ENCODE measurements around the gene OASL.
A peak's percentile ranks its signal among the peaks of the same experiment; 100 is the strongest.
"Not testable (repeated sequence)": the region's sequence is repeated elsewhere in the genome, so short reads cannot be mapped to it uniquely, and the experiment has no call there.

The OASL gene, protein sequence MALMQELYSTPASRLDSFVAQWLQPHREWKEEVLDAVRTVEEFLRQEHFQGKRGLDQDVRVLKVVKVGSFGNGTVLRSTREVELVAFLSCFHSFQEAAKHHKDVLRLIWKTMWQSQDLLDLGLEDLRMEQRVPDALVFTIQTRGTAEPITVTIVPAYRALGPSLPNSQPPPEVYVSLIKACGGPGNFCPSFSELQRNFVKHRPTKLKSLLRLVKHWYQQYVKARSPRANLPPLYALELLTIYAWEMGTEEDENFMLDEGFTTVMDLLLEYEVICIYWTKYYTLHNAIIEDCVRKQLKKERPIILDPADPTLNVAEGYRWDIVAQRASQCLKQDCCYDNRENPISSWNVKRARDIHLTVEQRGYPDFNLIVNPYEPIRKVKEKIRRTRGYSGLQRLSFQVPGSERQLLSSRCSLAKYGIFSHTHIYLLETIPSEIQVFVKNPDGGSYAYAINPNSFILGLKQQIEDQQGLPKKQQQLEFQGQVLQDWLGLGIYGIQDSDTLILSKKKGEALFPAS

DNA sequence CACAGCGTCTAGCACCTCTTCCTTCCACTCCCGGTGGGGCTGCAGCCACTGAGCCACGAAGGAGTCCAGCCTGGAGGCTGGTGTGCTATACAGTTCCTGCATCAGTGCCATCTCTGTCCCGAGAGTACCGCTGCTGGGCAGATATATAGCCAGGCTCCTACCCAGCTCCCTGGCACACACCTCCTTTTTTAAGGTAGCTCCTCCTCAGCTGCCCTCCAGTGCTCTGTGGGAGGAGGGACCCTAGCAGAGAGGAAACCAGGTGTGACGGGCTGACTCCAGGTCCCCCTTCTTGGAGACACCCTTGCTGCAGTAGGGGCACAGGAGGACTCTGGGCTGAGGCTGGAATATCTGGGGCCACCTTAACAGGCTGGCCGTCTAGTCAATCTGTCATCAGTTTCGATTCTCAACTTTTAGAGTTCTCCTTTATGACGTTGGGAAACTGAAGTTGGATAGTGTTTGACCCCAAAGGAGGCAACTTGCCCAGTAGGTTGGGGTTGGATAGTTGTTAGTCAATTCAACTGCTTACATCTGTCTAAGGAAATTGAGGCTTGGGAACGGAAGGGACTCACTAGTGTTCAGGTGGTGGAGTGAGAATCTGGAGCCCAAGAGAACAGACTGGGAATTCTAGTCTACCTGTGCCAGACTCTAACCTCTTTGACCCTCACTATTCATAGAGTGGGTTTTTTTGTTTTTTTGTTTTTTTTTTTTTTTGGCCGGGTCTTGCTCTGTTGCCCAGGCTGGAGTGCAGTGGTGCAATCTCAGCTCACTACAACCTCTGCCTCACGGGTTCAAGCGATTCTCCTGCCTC is at the start of gene OASL:
Gene OASL (minus strand): TSS at position 386 of the 808 bp plus-strand sequence. CDS start 275 bp downstream, at position 111.
- peak in 1 of 2 donors; percentile 37 for DNase-seq (ENCODE audit: low read depth in 2 of 2)

DNA sequence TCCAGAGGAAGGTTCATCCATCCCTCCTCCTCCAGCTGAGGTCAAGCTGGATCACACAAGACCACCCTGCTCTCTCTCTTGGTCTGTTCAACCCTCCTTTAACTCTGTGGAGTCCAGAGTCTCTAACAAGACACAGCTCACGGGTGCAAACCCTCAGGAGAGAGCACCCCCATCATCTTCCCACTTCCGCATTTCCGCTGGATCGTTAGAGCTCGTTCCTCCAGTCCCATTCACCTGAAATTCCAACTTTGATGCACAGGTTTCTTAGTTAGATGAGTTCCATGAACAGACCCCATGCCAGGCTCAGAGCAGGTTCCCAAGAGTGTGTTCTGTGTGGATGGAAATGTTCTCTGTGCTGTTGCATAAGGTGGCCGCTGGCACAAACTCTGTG is 49.1 kb upstream of the OASL start:
- no peak for DNase-seq (ENCODE audit: low read depth in 2 of 2)

DNA sequence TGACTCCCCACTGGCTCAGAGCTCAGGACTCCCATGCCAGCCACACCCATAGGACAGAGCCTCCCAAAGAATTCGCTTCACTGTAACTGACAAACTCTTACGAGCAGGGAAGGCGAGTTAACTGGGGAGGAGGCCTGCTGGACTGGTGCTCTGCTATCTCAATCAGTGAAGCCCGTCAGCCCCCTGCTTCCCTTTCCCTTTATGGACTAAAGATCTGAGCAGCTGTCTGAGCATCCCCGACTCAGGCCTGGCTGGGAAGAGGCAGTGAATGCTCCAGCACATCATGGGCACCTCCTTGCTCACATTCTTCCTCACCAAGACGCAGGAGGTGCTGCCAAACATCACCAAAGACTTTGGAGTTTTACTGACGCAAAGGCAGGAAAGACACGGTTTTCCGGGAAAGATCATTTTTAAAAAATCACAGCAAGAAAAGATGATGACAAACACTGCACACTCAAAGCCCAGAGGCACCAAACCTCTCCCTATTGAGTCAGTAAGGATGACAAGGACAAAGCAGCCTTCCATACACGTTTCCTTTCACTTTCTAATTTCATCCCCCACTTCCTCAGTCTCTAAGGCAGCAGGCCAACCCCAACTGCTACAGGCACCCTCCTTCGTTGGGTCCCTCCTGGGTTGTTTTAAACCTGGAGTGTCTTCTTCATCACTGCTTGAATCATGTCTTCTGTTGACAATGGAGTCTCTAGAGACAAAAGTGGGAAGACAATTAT is 48.6 kb upstream of the OASL start:
- no peak for DNase-seq (ENCODE audit: low read depth in 2 of 2)

DNA sequence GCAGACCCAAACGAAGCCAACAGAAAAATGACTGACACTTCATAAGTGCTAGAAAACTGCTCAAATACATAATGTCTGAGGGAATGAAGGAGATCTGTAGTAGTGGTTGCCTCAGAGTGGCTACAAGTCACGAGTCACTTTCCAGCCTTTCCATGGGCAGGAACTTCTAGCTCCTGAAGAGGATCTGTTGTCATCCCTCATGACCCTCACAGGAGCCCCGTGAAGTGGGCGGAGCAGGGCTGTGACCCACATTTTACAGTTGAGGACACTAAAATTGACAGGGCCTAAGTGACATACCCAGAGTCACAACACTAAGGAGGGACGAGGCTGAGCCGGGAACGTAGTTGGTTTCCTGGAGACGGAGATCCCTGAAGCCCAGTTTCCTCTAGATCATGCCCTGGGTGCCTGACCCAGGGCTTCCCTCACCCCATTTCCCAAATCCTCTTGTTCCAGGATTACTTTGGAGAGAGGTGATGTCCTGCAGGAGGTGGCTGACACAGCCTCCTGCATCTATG is 47.8 kb upstream of the OASL start:
- DNase-seq (ENCODE audit: low read depth in 2 of 2): no peak

DNA sequence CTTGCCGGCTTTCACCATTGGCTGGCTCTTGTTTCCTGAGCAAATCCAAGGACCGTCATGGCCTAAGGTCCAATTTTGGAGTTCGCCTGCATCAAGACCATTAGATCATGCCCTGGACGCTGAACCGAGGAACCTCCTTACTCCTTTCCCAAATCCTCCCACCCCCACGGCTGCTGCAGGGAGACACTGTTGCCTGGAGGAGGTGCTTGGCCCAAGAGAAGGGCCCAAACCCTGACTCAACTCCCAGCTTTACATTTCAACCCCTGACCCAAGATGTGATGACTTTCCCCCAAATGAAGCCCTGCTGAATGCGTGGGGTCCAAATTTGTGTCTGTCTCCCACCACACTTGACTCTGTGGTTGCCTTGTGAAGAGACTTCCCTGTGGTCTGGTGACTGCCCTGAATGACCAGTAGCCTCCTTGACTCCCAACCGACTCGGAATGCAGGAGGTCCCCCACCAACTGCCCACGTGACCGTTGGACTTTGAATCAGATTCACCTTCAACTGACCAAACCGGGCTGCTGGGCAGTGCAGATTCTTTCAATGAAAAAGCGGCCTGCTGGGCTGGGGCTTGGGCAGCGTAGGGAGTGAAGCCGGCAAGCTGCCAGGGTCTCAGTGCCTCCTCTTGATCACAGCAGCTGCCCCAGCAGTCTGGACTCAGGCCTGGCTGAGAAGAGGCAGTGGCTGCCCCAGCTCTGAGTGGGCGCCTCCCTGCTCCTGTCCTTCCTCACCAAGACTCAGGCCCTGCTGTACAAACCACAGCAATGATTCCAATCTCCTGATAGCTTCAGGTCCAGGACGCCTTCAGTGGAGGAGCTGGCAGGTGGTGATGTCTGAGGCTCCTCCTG is 46.7 kb upstream of the OASL start:
- no peak for DNase-seq (ENCODE audit: low read depth in 2 of 2)

DNA sequence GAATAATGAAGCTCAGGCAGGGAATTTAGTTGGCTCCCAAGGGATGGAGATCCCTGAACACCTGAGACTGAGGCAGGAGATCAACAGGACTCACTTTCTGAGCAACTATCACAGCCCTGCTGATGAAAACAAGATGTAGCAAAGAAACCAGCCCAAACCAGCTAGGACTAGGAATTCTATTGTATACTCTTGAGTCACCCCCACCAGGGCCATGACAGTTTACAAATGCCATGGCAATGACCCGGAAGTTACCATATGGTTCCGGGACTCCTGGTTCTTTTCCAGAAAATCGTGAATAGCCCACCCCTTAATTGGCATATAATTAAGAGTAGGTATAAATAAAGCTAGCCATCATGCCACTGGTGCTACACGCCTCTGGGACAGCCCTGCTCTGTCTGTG is 46.0 kb upstream of the OASL start:
- DNase-seq (ENCODE audit: low read depth in 2 of 2): no peak

DNA sequence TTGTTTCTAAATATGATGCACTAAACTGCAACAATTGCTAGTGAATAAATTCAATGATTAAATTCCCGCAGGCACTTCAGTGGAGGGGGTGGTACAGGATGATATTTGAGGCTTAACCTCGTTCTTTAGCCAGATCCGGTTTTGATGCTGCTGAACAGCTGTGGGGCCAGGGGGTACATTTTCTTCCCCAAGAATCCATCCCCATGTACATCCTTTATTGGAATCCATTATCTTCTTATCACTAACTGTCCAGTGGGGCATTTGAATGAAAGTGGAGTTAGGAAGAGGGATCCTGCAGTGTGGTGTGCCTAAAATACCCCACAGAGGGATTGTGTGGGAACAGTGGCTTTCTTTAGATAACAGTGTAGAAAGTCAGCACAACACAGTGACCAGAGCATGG is 45.2 kb upstream of the OASL start:
- no peak for DNase-seq (ENCODE audit: low read depth in 2 of 2)

DNA sequence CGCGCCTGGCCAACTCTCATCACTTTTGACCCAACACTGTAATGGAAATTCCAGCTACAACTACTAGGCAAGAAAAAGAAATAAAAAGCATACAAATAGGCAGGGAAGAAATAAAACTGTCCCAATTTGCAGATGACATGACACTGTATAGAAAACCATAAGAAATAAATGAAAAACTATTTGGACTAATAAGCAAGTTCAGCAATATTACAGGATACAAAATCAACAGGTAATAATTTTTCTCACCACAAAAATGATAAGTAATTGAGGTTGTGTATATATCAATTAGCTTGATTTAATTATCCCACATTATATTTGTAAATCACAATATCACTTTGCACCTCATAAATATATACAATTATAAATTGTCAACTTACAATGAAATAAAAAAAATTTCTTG is 41.9 kb upstream of the OASL start:
- DNase-seq (ENCODE audit: low read depth in 2 of 2): no peak

DNA sequence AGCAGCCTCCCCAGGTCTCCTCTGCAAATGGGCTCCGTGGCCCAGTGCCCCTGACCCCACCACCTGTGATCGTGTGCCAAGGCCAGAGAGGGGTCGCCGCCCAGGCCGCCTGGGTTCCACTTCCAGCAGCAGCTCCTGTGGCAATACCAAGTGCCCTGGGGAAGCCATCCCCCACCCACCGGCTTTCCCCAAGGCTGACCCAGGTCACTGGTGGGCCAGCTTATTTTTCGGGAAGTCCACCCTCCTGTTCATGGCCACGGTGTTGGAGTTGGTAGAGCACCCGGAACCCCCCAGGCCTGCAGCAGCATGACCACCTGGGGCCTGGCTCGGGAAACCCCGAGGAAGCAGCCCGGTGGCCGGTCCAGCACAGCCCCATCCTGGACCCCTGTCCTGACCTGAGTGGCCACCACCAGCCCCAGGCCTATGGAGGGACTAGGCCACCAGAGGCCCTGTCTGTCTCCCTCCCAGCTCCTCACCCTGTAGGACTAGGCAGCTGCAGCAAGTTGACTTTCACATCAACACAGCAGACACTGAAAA is 40.8 kb upstream of the OASL start:
- DNase-seq (ENCODE audit: low read depth in 2 of 2): no peak

DNA sequence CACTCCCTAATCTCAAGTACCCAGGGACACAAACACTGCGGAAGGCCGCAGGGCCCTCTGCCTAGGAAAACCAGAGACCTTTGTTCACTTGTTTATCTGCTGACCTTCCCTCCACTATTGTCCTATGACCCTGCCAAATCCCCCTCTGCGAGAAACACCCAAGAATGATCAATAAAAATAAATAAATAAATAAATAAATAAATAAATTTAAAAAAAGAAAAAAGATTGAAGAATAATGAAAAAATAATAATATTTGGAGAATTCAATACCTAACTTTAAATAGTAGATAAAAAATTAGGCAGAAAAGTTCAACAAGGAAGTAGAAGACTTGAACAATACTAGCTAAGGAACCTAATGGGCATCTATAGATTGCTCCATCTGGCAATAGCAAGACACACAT is 38.4 kb upstream of the OASL start:
- not testable (repeated sequence) for DNase-seq (ENCODE audit: low read depth in 2 of 2)

DNA sequence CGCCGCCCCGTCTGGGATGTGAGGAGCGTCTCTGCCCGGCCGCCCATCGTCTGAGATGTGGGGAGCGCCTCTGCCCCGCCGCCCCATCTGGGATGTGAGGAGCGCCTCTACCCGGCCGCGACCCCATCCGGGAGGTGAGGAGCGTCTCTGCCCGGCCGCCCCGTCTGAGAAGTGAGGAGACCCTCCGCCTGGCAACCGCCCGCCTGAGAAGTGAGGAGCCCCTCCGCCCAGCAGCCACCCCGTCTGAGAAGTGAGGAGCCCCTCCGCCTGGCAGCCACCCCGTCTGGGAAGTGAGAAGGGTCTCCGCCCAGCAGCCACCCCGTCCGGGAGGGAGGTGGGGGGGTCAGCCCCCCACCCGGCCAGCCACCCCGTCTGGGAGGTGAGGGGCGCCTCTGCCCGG is 36.9 kb upstream of the OASL start:
- not testable (repeated sequence) for DNase-seq (ENCODE audit: low read depth in 2 of 2)

DNA sequence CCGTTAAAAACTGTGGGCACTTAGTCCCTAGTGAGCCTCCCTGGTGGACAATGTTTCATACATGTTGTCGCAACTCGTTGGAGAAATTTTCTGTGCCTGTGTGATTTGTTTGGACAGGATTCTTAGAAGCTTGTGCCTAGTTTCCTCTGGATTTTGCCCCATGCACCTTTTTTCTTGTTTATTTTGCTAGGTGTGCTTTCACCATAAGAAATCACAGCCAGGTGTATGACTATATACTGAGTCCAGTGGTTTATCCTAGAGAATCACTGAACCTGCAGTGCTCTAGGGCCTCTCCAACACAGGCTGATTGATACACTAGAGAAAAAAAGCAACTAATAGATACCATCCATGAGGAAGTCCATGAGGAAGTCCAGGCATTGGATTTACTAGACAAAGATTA is 33.1 kb upstream of the OASL start:
- no peak for DNase-seq (ENCODE audit: low read depth in 2 of 2)

DNA sequence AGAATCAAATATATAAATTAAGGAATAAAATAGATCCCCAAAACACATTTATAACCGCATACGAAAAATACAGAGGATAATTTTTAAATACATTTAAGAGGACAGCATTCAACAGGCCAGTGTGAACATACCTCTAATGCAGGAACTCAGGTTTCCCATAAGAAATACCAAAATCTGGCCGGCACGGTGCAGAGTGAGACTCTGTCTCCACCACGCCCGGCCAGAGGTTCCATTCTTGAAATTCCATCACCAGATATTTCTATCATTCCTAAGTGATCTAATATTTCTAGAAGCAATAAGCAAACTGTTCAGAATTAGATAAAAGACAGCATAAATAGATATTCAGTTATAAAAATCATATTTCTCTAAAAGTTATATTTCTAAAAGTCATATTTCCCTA is 30.2 kb upstream of the OASL start:
- DNase-seq (ENCODE audit: low read depth in 2 of 2): no peak

DNA sequence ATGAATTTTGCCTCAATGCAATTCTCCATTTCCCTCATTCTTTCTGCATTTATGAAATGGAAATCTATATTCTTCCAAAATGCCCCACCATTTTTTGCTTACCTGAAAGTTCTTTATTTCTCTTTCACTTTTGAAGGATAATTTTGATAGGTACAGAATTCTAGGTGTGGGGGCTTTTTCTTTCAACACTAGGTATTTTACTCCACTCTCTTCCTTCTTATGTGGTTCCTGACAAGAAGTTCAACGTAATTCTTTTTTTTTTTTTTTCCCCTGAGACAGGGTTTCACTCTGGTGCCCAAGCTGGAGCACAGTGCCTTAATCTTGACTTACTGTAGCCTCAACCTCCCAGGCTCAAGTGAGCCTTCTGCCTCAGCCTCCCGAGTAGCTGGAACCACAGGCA is 26.3 kb upstream of the OASL start:
- no peak for DNase-seq (ENCODE audit: low read depth in 2 of 2)

DNA sequence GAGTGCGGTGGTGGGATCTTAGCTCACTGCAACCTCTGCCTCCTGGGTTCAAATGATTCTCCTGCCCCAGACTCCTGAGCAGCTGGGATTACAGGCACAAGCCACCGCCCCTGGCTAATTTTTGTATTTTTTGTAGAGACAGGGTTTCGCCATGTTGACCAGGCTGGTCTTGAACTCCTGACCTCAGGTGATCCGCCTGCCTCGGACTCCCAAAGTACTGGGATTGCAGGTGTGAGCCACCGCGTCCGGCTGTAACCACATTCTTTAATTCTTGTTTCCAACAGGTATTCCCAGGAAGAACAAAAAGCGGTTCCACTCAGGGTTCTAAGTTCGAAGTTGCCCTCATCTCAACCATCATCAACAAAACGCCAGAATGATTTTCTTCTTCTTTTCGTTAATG is 25.5 kb upstream of the OASL start:
- not testable (repeated sequence) for DNase-seq (ENCODE audit: low read depth in 2 of 2)

DNA sequence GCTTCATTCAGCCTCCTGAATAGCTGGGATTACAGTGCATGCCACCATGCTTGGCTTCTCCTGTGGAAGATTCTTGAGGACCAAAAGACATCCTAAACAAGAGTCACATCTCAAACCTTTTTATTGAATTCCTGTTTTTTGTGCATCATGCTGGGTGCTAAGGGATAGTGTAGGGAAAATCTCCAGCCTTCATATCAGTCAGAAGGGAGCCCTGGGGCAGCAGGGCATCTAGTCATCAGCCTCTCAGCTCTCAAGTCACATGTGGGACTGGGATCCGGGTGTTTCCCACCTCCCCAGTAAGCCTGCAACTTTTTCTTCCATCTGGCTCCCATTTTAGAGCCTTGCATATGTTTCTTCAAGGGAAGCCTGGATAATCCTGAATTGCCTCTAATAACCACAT is 25.1 kb upstream of the OASL start:
- no peak for DNase-seq (ENCODE audit: low read depth in 2 of 2)

DNA sequence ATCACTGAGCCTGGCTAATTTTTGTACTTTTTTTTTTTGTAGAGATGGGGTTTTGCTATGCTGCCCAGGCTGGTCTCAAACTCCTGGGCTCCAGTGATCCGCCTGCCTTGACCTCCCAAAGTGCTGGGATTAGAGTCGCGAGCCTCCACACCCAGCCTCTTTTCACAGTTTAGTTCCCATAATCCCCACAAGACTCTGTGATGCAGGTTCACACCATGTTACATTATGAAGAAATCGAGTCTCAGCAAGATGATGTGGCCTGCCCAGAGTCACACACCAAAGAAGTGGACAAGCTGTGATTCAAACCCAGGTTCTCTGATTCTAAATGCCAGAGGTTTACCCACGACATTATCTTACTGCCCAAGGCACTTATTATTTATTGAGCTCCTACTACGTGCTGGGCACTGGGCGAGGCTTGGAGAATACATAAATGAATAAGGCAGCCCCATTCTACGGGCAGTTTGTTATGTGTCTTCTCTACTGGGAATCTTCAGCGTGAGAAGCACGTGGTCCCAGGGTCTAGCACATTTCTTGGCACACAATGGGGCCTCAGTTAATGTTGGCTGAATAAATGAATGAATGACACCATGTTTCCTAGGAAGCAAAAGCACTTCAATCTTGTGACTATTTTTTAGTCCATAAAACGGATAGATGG is 23.5 kb upstream of the OASL start:
- no peak for DNase-seq (ENCODE audit: low read depth in 2 of 2)

DNA sequence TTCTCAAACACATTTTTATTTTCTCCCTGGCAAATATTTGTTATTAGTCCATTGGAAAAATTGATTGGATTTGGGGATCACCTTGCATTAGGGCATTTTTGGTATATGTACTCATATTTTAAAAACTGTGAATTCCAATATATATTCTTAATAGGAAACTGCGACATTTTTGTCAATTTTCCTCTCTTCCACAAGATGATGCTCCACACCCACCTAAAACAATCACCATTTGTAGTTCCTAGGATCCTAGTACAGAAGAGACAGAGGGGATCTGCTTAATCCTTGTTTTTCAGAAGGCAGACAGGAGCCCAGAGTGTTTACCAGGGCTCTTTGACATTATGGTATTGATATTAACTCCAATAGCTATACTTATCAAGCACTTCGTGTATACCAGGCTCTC is 22.8 kb upstream of the OASL start:
- DNase-seq (ENCODE audit: low read depth in 2 of 2): no peak

DNA sequence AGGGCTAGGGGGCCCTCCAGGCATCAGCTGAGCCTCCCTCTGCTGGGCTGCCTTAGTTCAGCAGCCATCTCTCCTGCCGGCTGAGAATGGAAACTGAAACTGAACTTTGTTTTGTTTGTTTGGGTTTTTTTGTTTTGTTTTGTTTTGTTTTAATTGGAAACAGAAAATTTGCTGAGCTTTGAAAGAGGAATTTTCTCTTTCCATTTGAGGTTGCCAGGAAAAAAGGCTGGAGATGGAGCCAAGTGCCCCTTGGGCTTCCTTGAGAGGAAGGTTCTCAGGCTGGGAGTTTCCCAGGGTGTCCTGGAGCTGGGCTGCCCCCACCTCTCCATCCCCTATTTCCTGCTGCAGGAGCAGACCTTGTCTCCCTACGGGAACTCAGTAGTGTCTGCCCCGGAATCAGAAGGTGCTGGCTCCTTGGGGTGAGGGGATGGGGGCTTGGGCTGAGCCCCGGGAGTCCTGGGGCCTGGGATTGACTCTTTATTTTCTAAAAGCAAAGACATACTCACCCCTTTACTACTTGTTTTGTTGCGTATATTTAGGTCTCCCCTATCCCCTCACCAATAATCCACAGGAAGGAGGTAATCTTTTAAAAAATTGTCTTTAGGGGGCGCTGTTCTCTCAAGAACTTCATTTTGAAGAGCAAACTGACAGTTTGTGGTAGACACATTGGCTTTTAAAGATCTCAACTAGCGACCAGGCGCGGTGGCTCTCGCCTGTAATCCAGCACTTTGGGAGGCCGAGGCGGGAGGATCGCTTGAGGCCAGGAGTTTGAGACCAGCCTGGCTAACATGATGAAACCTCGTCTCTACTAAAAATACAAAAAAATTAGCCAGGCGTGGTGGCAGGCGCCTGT is 21.3 kb upstream of the OASL start:
- peak in 1 of 2 donors; percentile 37 for DNase-seq (ENCODE audit: low read depth in 2 of 2)
